K562 (cell line): Measurements from ENCODE around the gene MALAT1. TPM values are rescaled to one million over a fixed set of nuclear protein-coding genes. Genes with fewer than 3 reads are reported as not detected.
A peak's percentile ranks its signal among the peaks of the same experiment; 100 is the strongest.

ENCODE experiments used
- ATAC-seq: fragments of 200-7000 bp; cut with Tn5 transposase; 3 replicates; pipeline ENCODE4 v1.9.1; 2020; ENCODE audit warnings: moderate library complexity
- BruUV-seq: library from RNA; stranded (reverse); fragments of 400-500 nt; replicated peaks from 2 replicates; lab custom pipeline; 2021; lab: Mats Ljungman, UMichigan
- CTCF ChIA-PET: fragments of 300-600 bp; formaldehyde crosslinking; extraction: SDS; loops from one replicate; lab custom pipeline; 2021; ENCODE audit warnings: low intra/inter-chr PET ratio; lab: Yijun Ruan, JAX
- POLR2A ChIA-PET: fragments of 300-600, 350-650 bp; sonication (Branson Sonifier 250); formaldehyde crosslinking; extraction: SDS; loops from one replicate; lab custom pipeline; 2021; ENCODE audit warnings: antibody characterized with exemption, inconsistent platforms; lab: Yijun Ruan, JAX
- DNase-seq, 4 experiments: peaks; one replicate each; pipeline versions ENCODE4 v3.0.0 to v3.0.0-alpha.2; 2011 to 2018; ENCODE audit warnings: low spot score in 3 of 4, mixed read lengths in 3 of 4; ENCODE audit errors: extremely low read depth in 1 of 4
- FAIRE-seq: peaks from 2 replicates; lab custom pipeline; 2011; peaks lifted over from hg19 to GRCh38; lab: Jason Lieb, UNC
- H2AFZ ChIP-seq: 2 replicates; pipeline ENCODE4 v1.6.0; 2011; ENCODE audit warnings: low read depth, low read length, control low read depth, inconsistent platforms
- H3K27ac ChIP-seq: fragments of 200-600 bp; 3 replicates; pipeline ENCODE4 v1.8.0; 2011; ENCODE audit warnings: low read depth, mild to moderate bottlenecking, control low read depth, inconsistent platforms, low read length, moderate library complexity, mixed read lengths; ENCODE audit errors: extremely low read depth
- H3K27me3 ChIP-seq, 2 experiments: fragments of 300-600 bp in 1 of 2; 2 replicates in 1 of 2; 3 replicates in 1 of 2; pipeline versions ENCODE4 v1.6.0 to v1.8.0; 2011; ENCODE audit warnings: inconsistent platforms in 2 of 2, low read length in 2 of 2, mild to moderate bottlenecking in 1 of 2, mixed read lengths in 1 of 2, moderate library complexity in 1 of 2; ENCODE audit not compliant: control insufficient read depth in 2 of 2, insufficient read depth in 2 of 2
- H3K36me3 ChIP-seq: fragments of 300-600 bp; 3 replicates; pipeline ENCODE4 v1.8.0; 2011; ENCODE audit warnings: mild to moderate bottlenecking, low read length, inconsistent platforms; ENCODE audit not compliant: control insufficient read depth, insufficient read depth
- H3K4me1 ChIP-seq, 2 experiments: fragments of 200-600 bp in 1 of 2; replicated peaks in 1 of 2; 2 replicates in 1 of 2; 3 replicates in 1 of 2; pipeline versions ENCODE4 v1.5.1 to v1.8.0; 2011; ENCODE audit warnings: inconsistent platforms in 2 of 2, low read length in 2 of 2, mild to moderate bottlenecking in 1 of 2, mixed read lengths in 1 of 2, moderate library complexity in 1 of 2; ENCODE audit not compliant: control insufficient read depth in 2 of 2, insufficient read depth in 2 of 2
- H3K4me2 ChIP-seq: 2 replicates; pipeline ENCODE4 v1.6.1; 2011; ENCODE audit warnings: low read length, control low read depth, inconsistent platforms, mixed read lengths; ENCODE audit not compliant: insufficient read depth
- H3K4me3 ChIP-seq: fragments of 200-600 bp; sonication (generic), shearing (Covaris generic); 2 replicates; pipeline ENCODE4 v1.5.1; 2016; ENCODE audit warnings: control low read depth, inconsistent platforms
- H3K79me2 ChIP-seq: fragments of 200-600 bp; 3 replicates; pipeline ENCODE4 v1.8.0; 2011; ENCODE audit warnings: low read length, inconsistent platforms; ENCODE audit not compliant: control insufficient read depth, insufficient read depth
- H3K9ac ChIP-seq, 2 experiments: 2 replicates each; pipeline versions ENCODE4 v1.6.0 to v1.6.1; 2011; ENCODE audit warnings: low read depth in 2 of 2, low read length in 2 of 2, control low read depth in 1 of 2, inconsistent platforms in 1 of 2, mild to moderate bottlenecking in 1 of 2, mixed read lengths in 1 of 2; ENCODE audit not compliant: insufficient read depth in 1 of 2
- H3K9me1 ChIP-seq: one replicate; pipeline ENCODE4 v1.6.0; 2011; ENCODE audit warnings: inconsistent platforms, mild to moderate bottlenecking, low read length, moderate library complexity; ENCODE audit not compliant: control insufficient read depth, insufficient read depth
- H3K9me3 ChIP-seq: replicated peaks from 2 replicates; pipeline ENCODE4 v1.5.1; 2011; ENCODE audit warnings: low read depth, low read length, inconsistent platforms; ENCODE audit not compliant: control insufficient read depth, insufficient read depth
- H4K20me1 ChIP-seq: replicated peaks from 2 replicates; pipeline ENCODE4 v1.6.1; 2011; ENCODE audit warnings: low read length, inconsistent platforms, mixed read lengths; ENCODE audit not compliant: control insufficient read depth, insufficient read depth
- RBM15 ChIP-seq: fragments of 200-400 bp; formaldehyde crosslinking; IDR thresholded peaks from 2 replicates; pipeline ENCODE4 v1.6.1; 2018; ENCODE audit warnings: mild to moderate bottlenecking, low read length, moderate library complexity; ENCODE audit not compliant: insufficient read depth
- XRCC5 ChIP-seq: fragments of 200-400 bp; formaldehyde crosslinking; IDR thresholded peaks from 2 replicates; pipeline ENCODE4 v1.6.1; 2017; ENCODE audit warnings: low read depth, mild to moderate bottlenecking, low read length
- ZNF354B ChIP-seq: fragments of 250-450 bp; sonication (Bioruptor Pico); IDR thresholded peaks from 2 replicates; pipeline ENCODE4 v1.4.0; 2020
- ZNF408 ChIP-seq: fragments of 250-450 bp; sonication (Bioruptor Pico); IDR thresholded peaks from 2 replicates; pipeline ENCODE4 v1.4.0; 2020; ENCODE audit warnings: low read depth, mild to moderate bottlenecking, moderate library complexity
- ZNF445 ChIP-seq: fragments of 250-450 bp; sonication (Bioruptor Pico); IDR thresholded peaks from 2 replicates; pipeline ENCODE4 v1.4.0; 2020; ENCODE audit warnings: low read depth, mild to moderate bottlenecking, moderate library complexity
- ZNF717 ChIP-seq: fragments of 250-450 bp; sonication (Bioruptor Pico); IDR thresholded peaks from 2 replicates; pipeline ENCODE4 v1.5.0; 2021
- ZNF766 ChIP-seq: fragments of 200-800 bp; sonication (Bioruptor generic); conservative IDR thresholded peaks from 2 replicates; pipeline ENCODE4 v1.6.1; 2016; ENCODE audit warnings: missing genetic modification characterization, missing compliant biosample characterization
- WGBS: fragments of 100-300 bp; shearing (Covaris generic); methylation state at CpG from one replicate; pipeline ENCODE4 v1.1.6; 2016; ENCODE audit warnings: low coverage, mixed read lengths; ENCODE audit not compliant: insufficient coverage; ENCODE audit errors: missing lambda C conversion rate; 5-methylcytosine and 5-hydroxymethylcytosine counted together
- in situ Hi-C: fragments of 300-500 bp; cut with MboI; formaldehyde crosslinking; loops from 4 replicates; pipeline ENCODE4 v1.15.0; 2018; ENCODE audit warnings: inconsistent platforms, mixed read lengths
- intact Hi-C: fragments of 100-400 bp; cut with micrococcal nuclease; formaldehyde crosslinking; loops from 2 replicates; pipeline ENCODE4 v1.14.2; 2022
- polyA plus RNA-seq, 8 experiments: library from polyadenylated mRNA; depleted of rRNA in 4 of 8; stranded (reverse) in 5 of 8; unstranded in 3 of 8; fragments of >200 nt; fragmentation: Nextera tagmentation in 2 of 8; fragmentation: Illumina TruSeq in 1 of 8; extraction: Ambion mirVana in 2 of 8; extraction: Trizol in 1 of 8; gene quantifications; 2 replicates each; pipeline versions ENCODE4 v1.2.1 to v1.2.3, GENCODE V29; 2011 to 2014; ENCODE audit warnings: inconsistent platforms in 1 of 8, missing spikeins in 1 of 8
- total RNA-seq, 7 experiments: library from RNA; depleted of rRNA in 6 of 7; stranded (reverse); fragments of >200 nt in 6 of 7; fragmentation: Illumina TruSeq in 2 of 7; extraction: Trizol in 2 of 7; gene quantifications; 2 replicates each; pipeline versions ENCODE4 v1.2.1 to v1.2.3, GENCODE V29; 2011 to 2021; ENCODE audit warnings: low replicate concordance in 1 of 7
- TF ChIP-seq, protein P1 (sequence below): sonication (generic); formaldehyde crosslinking; IDR thresholded peaks from 2 replicates; pipeline ENCODE4 v1.8.0; 2023; ENCODE audit warnings: mild to moderate bottlenecking, missing genetic modification reagents
- TF ChIP-seq, protein P2 (sequence below): fragments of 450-650 bp; IDR thresholded peaks from 2 replicates; pipeline ENCODE4 v1.6.1; 2016; ENCODE audit warnings: mild to moderate bottlenecking
- TF ChIP-seq, protein P3 (sequence below): fragments of 250-450 bp; sonication (Bioruptor Pico); IDR thresholded peaks from 2 replicates; pipeline ENCODE4 v1.6.1; 2021; ENCODE audit warnings: mild to moderate bottlenecking

MALAT1 gene
- total and polyA plus RNA-seq, 9 of the 15 experiments (the other 6 are each of a cell fraction or from before 2014, with no cell fraction given), result 363 to 8,715 (median 2,351) TPM

DNA sequence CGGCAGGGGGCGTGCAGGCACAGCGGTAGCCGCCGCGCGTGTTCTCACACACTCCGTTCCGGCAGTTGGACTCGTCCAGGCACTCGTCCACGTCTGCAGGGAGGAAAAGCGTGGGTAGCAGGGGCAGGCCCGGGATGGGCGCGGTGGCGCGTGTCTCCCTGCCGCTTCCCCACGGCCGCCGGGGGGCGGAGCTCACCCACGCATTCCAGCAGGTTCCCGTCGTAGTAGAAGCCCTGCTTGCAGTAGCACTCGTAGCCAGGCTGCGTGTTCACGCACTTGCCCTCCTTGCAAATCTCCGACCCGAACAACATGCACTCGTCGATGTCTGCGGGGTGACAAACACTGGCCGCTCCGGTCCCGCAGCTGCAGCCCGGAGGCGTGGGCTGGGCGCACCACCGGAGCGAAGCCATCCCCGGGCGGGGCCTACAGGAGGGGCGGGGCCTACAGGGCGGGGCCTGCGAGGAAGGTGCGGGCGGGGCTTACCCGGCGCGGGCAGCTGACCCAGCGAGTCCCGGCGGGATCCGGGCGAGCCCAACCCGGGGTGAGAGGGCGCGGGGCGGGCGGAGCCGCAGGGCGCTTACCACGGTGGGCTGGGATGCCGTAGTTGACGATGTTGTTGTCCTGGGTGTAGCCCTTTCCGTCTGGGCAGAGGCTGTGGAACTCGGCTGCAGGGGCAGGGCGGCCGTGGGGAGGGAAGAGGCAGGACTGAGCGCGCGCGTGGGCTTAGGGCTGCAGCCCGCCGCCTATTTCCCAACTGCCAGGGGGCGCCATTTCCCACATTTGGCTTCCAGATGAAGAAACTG is 41.6 kb downstream of the MALAT1 start:
- no TSS peak for BruUV-seq
- peak overlapping the region; percentile 76 for H3K4me3 ChIP-seq
- no peaks in the 10 kb centered on the region for H3K9me3 ChIP-seq
- no peaks in the 10 kb centered on the region for H3K9me1 ChIP-seq
- H3K36me3 ChIP-seq, result peaks cover 37% of the 10 kb centered on the region; the same call in 1 of the 3 replicates
- under 1% methylated on average over 41 of the region's 78 CpGs for WGBS
- in situ Hi-C loops, result no loop called here
- no peaks in the 10 kb centered on the region; the same call in 2 of the 3 replicates for H3K79me2 ChIP-seq
- H3K4me2 ChIP-seq, result peak overlapping the region; percentile 99
- H3K9ac ChIP-seq, result peak overlapping the region; percentile 64 to 95
- no peaks in the 10 kb centered on the region for H3K27me3 ChIP-seq
- CTCF ChIA-PET, result interaction anchor here (0.6 to 3.1 kb wide), 6 partner anchors 12 to 278 kb away, joined by 3 to 63 read pairs (median 4); partner anchors contain the start of genes FAM89B, MAP3K11 and ZNRD2
- POLR2A ChIA-PET, result interaction anchor here (0.6 to 2.7 kb wide), 20 partner anchors 11 to 251 kb away, joined by 3 to 16 read pairs (median 4); partner anchors contain the start of genes FAM89B, MALAT1, NEAT1 and SCYL1
- peak overlapping the region; percentile 99 for H2AFZ ChIP-seq
- H3K27ac ChIP-seq, result peak overlapping the region; percentile 78
- H3K4me1 ChIP-seq, result peaks cover 9 to 48% of the 10 kb centered on the region in 2 experiments
- no peaks in the 10 kb centered on the region for H4K20me1 ChIP-seq
- ATAC-seq (peak; percentile 97), DNase-seq (peak; percentile 92 to 97 (median 94)), FAIRE-seq (peak; percentile 82)
- intact Hi-C loops, result loop anchor here (1.0 to 10.0 kb wide), 3 partner anchors 30 to 274 kb away; partner anchors contain the start of gene ZNRD2
- TF ChIP-seq ZNF717, result no peak
- 0 out of 2 replicates have a peak, but pooled peaks have one; percentile 11 for TF ChIP-seq RBM15
- TF ChIP-seq, protein P1, sequence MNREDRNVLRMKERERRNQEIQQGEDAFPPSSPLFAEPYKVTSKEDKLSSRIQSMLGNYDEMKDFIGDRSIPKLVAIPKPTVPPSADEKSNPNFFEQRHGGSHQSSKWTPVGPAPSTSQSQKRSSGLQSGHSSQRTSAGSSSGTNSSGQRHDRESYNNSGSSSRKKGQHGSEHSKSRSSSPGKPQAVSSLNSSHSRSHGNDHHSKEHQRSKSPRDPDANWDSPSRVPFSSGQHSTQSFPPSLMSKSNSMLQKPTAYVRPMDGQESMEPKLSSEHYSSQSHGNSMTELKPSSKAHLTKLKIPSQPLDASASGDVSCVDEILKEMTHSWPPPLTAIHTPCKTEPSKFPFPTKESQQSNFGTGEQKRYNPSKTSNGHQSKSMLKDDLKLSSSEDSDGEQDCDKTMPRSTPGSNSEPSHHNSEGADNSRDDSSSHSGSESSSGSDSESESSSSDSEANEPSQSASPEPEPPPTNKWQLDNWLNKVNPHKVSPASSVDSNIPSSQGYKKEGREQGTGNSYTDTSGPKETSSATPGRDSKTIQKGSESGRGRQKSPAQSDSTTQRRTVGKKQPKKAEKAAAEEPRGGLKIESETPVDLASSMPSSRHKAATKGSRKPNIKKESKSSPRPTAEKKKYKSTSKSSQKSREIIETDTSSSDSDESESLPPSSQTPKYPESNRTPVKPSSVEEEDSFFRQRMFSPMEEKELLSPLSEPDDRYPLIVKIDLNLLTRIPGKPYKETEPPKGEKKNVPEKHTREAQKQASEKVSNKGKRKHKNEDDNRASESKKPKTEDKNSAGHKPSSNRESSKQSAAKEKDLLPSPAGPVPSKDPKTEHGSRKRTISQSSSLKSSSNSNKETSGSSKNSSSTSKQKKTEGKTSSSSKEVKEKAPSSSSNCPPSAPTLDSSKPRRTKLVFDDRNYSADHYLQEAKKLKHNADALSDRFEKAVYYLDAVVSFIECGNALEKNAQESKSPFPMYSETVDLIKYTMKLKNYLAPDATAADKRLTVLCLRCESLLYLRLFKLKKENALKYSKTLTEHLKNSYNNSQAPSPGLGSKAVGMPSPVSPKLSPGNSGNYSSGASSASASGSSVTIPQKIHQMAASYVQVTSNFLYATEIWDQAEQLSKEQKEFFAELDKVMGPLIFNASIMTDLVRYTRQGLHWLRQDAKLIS (CRISPR knock-in tag), result no peak
- TF ChIP-seq, protein P2, sequence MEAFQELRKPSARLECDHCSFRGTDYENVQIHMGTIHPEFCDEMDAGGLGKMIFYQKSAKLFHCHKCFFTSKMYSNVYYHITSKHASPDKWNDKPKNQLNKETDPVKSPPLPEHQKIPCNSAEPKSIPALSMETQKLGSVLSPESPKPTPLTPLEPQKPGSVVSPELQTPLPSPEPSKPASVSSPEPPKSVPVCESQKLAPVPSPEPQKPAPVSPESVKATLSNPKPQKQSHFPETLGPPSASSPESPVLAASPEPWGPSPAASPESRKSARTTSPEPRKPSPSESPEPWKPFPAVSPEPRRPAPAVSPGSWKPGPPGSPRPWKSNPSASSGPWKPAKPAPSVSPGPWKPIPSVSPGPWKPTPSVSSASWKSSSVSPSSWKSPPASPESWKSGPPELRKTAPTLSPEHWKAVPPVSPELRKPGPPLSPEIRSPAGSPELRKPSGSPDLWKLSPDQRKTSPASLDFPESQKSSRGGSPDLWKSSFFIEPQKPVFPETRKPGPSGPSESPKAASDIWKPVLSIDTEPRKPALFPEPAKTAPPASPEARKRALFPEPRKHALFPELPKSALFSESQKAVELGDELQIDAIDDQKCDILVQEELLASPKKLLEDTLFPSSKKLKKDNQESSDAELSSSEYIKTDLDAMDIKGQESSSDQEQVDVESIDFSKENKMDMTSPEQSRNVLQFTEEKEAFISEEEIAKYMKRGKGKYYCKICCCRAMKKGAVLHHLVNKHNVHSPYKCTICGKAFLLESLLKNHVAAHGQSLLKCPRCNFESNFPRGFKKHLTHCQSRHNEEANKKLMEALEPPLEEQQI, result no peak
- TF ChIP-seq XRCC5, result peak; percentile 44; the same call in 1 of the 2 replicates
- TF ChIP-seq ZNF354B (CRISPR knock-in tag), result no peak
- TF ChIP-seq ZNF408 (CRISPR knock-in tag), result no peak
- TF ChIP-seq ZNF445 (CRISPR knock-in tag), result no peak
- TF ChIP-seq ZNF766 (CRISPR knock-in tag), result no peak
- TF ChIP-seq, protein P3, sequence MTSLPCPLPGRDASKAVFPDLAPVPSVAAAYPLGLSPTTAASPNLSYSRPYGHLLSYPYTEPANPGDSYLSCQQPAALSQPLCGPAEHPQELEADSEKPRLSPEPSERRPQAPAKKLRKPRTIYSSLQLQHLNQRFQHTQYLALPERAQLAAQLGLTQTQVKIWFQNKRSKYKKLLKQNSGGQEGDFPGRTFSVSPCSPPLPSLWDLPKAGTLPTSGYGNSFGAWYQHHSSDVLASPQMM (CRISPR knock-in tag), result no peak
